ENCODE measurements around the gene ATRIP.

ATRIP gene

DNA sequence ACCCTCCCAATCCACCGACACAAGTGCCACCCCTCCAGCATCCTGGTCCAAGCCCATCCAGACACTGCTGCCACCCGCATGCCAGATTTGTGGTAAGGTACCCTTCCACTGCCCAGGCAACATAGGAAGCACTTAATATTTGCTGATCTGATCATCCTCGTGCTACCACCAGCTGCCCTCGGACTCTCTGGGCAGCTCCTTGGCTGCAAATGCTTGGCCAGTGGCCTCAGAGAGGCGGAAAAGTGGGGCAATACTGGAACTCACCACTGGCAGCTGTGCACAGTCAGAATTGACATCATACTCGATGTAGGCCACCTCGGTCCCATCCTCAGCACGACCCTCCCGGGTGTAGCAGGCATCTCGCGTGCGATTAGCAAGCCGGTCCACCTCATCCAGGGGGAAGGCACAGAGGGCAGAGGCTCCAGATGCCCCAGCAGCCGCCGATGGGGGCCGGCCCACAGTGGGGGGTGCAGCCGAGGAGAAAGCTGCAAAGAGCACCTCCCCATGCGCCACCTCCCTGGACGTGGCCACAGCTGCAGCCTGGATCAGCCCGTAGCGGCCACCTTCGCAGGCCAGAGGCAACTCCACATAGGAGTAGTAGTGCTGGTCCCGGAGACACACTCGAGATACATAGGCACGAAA is 23.2 kb upstream of the ATRIP start:
- DNase-seq (ENCODE audit: low read depth in 3 of 3) = no peak

DNA sequence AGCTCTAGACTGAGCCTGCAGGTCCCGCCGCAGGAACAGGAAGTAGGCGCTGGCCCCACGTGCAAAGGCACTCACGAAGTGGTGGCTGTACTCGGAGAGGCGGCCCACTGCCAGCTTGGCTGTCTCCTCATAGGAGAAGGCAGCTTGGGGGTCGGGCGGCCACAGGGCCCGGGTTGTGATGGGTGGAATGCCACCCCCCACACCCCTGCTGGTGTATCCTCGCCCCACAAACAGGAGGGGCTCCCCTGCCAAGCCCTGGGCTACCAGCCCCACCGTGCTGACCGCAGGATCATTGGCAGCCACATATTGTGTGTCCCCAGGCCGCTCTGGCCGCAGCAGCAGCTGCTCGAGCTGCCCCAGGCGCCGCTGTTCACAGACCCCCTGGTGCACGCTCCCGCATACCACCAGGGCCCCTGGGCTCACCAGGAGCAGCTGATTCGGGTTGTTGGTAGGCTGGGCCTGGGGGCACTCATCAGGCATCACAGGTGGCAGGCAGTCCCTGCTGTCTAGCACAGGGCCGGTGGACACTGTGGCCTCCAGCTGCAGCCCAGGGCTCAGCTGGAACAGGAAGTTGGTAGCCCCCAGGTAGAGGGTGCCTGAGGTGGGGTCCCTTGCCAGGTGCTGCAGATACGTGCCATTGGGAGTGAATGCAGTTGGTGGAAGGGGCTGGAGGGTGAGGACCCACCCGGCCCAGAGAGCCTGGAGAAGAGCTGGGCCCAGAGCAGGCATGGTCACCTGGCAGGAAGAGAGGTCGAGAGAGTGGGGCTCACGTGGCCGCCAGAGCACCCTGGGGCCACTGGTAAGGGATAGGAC is 22.4 kb upstream of the ATRIP start:
- no peak for DNase-seq (ENCODE audit: low read depth in 3 of 3)

DNA sequence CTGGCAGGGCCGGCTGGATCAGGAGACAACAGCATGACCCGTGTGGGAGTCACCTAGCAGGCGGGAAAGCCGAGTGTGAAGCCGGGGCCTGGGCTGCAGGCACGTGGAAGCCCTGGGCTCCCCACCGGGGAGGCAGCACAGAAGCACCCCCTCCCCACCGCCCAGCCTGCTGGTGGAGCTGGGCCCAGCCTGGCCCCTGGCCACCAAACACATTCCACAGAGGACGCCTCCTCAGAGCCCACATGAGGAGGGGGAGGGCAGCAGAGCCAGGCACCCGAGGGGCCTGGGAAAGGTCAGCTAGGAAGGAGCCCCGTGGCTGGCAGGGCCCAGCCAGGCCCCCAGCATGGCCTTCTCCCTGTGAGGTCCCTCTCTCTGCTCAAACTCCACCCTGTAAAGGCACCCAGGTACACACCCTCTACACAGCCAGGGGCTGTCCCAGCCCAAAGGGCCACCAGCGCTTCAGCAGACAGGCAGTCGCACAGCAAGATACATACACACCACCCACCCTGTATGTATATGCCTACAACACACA is 21.2 kb upstream of the ATRIP start:
- no peak for DNase-seq (ENCODE audit: low read depth in 3 of 3)

DNA sequence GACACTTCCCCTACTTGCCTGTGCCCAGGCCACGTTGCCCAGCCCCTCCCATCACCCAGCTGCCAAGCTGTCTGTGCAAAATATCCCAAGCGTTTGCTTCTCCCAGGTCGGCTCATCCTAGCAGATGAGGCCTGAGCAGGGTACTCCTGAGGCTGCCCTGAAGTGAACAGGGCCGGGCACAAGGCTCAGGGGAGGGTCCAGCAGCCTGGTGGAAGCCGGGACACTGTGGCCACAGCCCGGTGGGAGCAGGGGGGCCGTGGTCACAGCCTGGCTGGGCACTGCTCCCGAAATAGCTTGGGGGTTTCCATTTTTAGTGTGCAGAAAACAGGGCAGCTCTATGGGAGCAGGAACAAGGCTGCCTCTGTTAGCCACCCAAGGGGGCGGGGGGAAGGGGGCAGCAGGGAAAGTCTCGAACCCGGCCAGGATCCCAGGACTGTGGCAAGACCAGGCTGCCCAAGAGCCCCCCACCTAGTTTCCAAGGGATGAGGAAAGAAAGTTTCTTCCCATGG is 20.1 kb upstream of the ATRIP start:
- DNase-seq (ENCODE audit: low read depth in 3 of 3) = no peak

DNA sequence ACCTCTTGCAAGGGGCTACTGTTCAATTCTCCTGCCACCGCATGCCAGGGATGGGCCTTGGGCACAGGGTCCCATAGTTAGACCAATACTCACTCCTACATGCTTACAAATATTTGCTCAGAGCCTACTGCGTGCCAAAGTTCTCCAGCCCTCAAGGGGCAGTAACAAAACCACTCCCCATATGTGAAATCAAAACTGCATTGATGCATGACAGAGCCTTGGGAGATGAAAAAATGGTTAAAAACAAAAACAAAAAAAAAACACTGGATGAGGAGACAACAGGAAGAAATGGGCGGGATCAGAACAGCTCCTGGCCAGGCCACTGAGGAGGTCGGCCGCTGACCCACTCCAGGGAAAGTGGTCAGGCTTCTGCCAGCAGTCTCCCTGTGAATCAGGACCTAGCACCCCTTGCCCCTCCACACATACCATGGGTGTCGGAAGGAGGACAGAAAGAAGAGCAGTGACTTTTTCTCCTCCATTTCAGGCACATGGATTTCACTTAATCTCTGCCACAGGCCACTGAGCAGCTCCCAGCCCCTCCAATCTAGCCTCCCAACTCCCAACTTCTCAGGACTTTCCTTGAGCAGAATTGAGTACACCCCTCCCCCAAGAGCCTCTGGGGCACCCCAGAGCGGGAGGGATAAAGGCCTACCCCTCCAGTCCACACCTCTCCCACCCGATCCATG is 19.4 kb upstream of the ATRIP start:
- DNase-seq (ENCODE audit: low read depth in 3 of 3) = no peak

DNA sequence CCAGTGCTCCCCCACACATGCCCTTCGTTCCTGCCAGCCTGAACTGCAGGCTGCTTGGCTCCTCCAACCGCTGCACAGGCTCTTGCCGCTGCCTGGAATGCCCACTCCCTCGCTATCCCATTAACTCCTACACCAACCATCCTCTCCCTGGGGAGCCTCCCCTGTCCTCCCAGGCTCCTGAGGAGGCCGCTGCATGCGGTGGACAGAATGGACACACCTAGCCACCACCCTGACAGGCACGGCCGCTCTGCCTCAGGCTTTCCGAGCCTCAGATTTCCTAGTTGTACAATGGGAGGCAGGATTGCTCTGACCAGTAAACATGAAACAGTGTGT is 18.9 kb upstream of the ATRIP start:
- DNase-seq (ENCODE audit: low read depth in 3 of 3) = no peak

DNA sequence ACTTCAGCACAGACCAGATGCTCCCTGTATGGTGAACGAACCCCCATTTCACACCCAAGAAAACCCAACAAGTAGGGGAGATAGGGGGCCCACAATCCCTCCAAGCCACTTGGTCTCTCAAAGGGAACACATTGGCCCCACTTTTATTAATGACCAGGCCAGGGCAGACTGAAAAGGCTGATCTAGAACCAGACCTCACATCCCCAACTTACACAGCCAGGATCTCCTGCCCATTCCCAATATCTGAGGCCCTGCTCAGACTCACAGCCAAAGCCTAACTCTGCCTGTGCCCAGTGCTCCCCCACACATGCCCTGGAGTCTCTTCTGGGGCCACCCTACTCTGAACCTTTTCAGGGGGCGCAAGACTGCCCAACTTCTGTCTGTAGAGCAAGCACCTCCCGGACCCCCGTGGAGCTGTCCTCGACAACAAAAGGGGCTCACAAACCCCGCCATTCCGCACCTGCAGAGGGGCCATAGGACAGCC is 18.4 kb upstream of the ATRIP start:
- DNase-seq (ENCODE audit: low read depth in 3 of 3) = no peak

DNA sequence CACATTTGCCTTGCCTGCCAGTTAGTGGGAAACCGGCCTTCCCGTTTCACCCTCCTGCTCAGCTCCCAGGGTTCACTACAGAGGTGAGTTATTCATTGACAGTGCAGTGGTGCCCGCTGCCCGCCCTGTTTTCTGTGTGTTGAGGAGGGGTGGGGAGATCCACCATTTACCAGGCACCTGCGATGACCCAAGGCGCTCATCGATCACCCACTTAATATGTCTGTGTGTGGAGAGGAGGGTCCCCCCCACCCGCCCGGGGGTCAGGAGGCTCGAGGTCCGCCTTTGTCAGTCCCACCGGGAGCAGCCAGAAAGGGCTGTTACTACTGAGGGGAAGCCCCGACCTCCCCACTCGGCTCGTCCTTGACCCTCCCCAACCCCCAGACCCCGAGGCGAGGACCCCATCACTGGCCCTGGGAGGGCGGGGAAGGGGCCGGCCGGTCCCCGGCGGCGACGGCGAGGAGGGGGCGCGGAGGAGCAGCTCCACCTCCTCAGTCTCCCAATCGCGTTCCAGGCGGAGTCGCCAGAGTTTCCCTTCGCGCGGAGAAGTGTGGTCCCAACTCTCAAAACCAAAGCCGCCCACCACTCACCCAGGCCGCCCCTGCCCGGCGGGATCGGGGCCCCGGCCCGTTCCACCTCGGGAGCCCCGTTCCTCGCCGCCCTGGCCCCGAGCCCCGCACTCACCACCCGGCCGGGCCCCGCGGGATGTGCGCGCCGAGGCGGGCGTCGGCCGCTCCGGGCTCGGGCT is 17.8 kb upstream of the ATRIP start:
- DNase-seq (ENCODE audit: low read depth in 3 of 3) = no peak

DNA sequence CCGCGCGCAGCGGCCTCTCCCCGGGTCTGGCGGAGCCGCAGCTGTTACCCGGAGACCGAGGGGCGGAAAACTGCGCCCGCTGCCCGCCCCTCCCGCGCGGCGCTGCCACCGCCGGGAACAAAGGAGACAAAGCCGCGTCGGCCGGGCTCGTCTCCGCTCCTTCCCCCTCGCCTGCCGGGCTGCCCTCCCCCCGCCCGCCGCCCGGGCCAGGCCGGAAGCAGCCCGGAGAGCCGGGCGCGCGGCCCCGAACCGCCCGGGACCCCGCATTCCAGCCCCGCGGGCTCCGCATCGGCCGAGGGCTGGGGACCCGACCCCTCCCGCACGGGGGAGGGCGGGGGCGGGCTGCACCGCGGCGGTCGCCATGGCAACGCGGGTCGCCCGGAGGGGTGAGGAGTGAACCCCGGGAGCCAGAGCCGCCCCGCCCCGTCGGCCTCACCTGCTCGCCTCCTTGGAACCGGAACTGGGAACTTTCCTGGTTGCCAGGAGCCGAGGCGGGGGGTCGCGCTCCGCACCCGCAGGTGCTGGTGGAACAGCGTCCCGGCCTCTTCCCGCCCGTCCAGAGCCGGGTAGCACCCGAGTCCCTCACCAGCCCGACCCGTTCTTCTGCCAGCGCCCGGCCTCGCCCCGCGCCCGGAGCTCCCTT is 17.1 kb upstream of the ATRIP start:
- DNase-seq (ENCODE audit: low read depth in 3 of 3) = peak; percentile 47 to 53 (median 47)

DNA sequence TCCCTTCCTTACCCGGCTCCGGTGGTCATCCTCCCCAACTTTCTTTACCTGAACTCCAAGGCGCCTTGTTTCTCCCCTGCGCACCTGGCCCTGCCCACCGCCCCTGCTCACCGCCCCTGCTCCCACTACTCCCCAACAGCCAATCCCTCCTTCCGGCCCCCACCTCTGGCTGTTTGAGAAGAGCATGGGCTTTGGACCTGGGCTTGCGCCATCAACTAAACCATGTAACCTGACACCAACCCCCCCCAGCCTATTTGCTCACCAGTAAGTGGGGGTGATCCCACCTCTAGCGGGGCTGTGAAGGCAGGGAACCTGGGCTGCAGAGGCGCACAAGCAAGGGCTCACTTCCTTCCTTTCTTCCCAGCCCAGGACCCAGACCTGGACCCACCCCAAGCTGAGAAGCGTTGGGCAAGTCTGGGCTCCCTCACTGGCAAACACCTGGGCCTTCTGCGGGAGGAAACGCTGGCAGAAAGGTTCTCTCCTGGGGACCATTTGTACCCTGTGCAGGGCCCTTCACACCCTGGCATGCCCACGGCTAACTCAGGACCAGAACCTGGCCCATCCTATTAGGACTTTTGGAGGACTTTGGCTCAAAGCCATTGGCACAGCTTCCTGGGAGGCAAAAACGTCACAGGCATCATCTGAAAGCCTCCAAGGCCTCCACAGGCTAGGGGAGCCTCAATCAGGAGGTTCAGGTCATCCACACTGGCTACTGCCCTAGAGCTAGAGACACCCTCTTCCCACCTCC is 16.4 kb upstream of the ATRIP start, which contains the start of gene PLXNB1:
Gene PLXNB1, minus strand, starts transcription at position 127 of the 748 bp plus-strand sequence. CDS start 5,475 bp downstream, outside the sequence.
- no peak for DNase-seq (ENCODE audit: low read depth in 3 of 3)

DNA sequence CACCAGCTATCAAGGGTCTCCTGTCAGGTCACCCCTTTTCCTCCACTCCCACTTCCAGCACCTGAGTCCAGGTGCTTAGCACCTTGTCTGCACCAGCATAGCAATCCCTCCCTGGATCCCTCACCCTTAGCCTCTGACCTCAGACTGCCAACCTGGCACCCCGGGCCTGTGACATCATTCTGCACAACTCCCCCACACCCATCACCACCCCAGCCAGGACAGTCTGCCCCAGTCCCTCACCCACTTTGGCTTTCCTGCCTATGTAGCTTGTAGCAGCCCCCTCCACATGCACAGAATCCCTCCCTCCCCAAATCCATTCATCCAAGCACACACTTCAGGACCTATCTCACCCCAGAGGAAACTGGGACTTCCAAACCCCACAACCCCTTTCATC is 15.8 kb upstream of the ATRIP start:
- DNase-seq (ENCODE audit: low read depth in 3 of 3) = no peak

DNA sequence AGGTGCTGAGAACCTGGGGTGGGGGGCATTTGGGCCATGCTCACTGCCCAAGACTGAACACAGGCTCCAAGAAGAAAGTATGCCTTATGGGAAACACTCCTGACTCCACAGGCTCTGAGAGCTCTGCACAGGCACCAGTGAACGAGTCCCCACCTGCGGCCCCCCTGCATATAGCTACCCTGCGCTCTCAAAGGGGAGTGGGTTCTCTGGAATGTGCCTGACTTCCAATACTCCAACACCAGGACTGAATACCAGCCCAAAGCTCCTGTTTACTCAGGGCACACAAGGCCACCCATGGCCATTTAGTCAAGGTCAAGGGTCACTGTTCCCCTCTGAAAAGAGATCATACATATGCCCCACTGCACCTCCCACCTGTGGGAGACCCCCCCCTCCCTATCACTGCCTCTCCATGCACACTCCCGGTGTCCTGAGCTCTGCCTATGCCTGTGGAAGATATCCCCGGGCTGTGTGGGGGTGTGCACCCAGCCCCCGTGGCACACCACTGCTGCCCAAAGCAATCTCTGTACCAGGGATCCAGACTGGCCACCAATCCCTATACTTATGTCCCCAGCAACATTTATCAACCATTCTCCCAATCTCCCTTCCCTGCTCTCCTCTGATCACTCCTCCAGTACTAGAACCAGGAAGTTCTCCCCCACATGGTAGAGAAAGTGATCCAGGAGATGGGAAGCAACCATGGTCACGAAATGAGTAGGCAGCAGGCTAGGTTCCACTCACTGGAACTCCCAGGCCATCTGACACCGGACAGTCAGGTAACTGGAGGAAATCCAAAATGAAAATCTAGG is 15.1 kb upstream of the ATRIP start:
- no peak for DNase-seq (ENCODE audit: low read depth in 3 of 3)

DNA sequence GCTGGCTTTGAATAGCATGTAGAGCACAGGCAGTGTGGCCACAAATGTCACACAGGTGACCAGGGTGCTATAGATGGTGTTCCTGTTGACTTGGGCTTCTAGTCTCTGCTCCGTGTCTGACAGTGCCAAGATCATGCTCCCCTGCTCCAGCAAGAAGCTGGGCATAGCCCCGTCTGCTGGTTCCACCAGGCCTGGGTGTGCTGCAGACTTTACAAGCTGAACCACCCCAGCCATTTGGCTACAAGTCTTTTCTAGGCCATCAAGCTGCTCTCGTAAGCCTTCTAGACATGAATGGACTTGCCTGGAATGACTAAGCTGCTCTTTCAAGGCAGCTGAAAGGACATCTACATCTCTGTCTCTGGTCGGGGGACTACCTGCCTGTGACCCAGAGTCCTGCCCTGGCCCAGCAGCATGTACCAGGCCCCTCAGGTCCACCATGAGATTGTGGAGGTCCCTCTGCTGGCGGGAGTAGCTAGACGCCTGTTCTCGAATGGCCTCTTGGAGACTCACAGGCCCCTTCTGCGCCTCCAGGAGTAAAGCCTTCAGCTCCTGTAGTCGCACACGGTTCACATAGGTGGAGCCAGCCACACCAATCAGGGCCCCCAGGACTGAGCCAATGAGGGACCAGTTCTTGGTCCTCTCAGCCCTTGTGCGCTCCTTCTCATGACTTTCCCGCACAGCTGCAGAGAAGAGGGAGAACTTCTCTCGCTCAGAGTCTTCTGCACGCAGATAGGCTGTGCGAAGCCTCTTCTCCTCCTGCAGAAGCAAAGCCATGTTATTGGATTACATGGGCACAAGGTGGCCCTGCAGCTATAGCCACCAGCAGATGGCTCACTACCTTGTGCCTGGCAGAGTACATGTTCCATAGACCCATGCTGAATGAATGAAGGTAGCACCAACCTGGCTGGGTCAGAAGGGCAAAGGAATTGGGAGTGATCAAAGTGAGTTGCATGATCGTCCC is 13.8 kb upstream of the ATRIP start:
- no peak for DNase-seq (ENCODE audit: low read depth in 3 of 3)

DNA sequence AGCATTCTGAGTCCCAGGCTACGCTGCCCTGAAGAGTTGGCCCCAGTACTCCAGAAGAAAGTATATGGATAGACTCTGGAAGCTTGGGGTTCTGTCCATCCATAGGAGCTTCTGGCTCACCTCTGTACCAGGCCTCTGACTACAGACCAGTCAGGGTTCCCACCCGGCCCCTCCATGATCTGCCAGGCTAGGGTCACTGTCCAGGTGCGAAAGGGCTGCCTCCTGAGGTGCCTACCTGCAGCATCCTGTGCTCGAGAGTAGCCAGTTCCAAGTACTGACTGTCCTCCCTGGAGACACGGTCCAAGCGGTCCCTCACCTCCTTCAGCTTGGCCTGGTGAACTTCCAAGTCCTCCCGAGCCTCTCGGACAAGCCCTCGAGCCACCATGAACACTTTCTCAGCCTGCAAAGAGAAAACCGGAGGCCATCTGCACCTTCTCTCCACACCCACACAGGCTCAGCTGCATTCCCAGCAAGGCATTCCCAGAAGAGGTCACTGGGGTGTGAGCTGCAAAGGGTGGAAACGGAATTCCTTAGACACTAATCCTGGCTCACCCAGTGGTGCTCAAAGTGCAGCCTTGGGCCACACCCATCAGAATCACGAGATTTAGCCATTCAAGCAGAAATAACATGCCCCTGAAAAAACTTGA is 12.9 kb upstream of the ATRIP start:
- DNase-seq (ENCODE audit: low read depth in 3 of 3) = no peak

DNA sequence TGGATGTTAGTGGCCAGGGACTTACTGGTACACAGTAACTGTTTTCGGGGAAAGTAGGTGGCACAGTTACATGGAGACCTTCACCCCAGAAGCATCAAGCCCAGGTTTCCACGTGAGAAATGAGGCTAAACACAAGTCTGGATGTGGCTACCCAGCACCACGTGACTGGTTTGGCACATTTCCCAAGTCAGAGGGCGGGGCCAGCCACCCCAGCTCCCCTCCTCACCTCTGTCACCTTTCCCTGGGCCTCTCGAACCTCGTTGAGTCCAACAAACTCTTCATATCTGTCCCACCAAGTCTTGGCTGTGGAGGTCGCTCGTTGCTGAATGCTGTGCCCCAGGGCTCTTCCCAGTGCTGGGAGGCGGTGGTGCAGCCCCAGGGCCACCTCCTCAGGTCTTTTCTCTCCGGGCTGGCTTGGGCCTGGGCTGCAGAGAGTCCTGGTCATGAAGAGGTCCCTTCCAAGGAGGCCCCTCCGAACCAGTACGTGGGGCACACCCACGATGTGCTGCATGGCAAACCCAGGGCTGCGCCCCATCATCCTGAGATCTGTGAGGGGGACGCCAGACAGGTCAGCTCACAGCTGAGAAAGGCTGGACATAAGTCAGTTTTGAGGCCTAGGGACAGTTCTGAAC is 11.8 kb upstream of the ATRIP start:
- no peak for DNase-seq (ENCODE audit: low read depth in 3 of 3)

DNA sequence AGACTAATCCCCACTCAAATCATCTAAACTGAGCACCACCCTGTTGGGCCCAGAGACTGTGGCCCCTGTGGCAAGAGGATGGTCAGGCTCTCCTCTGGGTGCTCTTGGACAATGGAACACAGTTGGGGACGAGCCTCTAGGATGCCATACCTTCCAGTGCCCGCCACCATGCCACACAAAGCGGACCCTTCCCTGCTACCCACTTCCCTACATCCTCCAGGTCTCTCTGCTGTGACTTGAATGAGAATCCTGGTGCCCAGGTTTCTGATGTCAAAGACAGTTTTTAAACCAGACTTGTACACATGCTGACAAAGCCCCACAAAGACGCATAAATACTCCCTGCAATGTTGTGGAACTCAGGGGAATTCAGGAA is 11.3 kb upstream of the ATRIP start:
- no peak for DNase-seq (ENCODE audit: low read depth in 3 of 3)

DNA sequence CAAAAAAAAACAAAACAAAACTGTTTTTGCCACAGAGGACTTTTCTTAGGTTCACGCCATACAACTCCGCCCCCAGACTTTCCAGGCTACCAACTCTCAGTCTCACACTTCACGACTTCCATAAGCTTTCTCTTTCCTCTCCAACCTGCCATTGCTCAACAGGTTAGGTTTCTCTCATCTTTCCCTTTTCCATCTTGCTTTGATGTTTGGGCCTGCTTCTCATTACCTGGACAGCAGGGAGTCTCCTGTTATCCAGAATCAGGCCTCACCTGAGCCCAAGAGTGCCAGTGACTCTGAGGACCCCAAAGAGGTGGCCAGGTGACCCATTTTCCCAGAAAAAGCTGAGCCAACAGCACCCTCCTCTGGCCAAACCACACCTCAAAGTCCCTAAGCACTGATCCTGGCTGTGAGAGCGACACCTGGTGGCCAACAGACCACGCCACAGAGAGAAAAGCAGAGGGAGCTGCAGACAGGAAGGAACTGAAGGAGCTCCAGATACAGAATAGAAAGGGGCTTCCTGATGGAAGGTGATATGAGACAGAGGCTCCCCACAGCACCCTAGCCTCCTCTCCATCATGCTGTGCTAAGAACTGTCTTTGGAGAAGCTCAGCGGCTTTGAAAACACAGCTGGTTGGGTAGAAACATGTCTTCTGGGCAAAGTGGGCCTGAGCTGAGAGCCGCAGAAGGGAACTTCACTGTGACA is 10.6 kb upstream of the ATRIP start:
- DNase-seq (ENCODE audit: low read depth in 3 of 3) = peak; percentile 64 to 75 (median 73)

Measured in stimulated activated CD4-positive, alpha-beta T cell treated with anti-CD3 and anti-CD28 coated beads, TNF-alpha, amount 100 ng/mL, for 4 hours (primary cell).